GM12878 (cell line): Measurements from ENCODE around the gene CYSTM1.

Source experiments
- DPF2 ChIP-seq: fragments of 450-650 bp; IDR thresholded peaks from 2 replicates; pipeline ENCODE4 v1.6.1; 2017; ENCODE audit warnings: mild to moderate bottlenecking
- MTA2 ChIP-seq: fragments of 450-650 bp; IDR thresholded peaks from 2 replicates; pipeline ENCODE4 v1.6.1; 2016; ENCODE audit warnings: low read depth, mild to moderate bottlenecking, moderate library complexity
- MYC ChIP-seq: IDR thresholded peaks from 2 replicates; pipeline ENCODE4 v1.6.1; 2011; ENCODE audit warnings: mild to moderate bottlenecking, low read length, moderate library complexity, inconsistent platforms; ENCODE audit not compliant: insufficient read depth, insufficient replicate concordance, insufficient read length, severe bottlenecking
- NBN ChIP-seq: fragments of 450-650 bp; IDR thresholded peaks from 2 replicates; pipeline ENCODE4 v1.6.1; 2016
- NFIC ChIP-seq: IDR thresholded peaks from 2 replicates; pipeline ENCODE4 v1.6.1; 2012; ENCODE audit warnings: low read depth, mild to moderate bottlenecking, inconsistent platforms, low read length, moderate library complexity
- NR2C2 ChIP-seq: IDR thresholded peaks from 2 replicates; pipeline ENCODE4 v1.6.1; 2011; ENCODE audit warnings: borderline replicate concordance, low read depth; ENCODE audit not compliant: control insufficient read depth, insufficient read length
- POLR2A ChIP-seq: IDR thresholded peaks from 2 replicates; pipeline ENCODE4 v1.6.1; 2011; ENCODE audit warnings: low read depth, mild to moderate bottlenecking, low read length
- POLR2AphosphoS5 ChIP-seq: IDR thresholded peaks from 2 replicates; pipeline ENCODE4 v1.6.1; 2011; ENCODE audit warnings: mild to moderate bottlenecking, low read length, inconsistent platforms
- SREBF2 ChIP-seq: IDR thresholded peaks from 2 replicates; pipeline ENCODE4 v1.6.1; 2012; ENCODE audit warnings: mild to moderate bottlenecking, low read length
- ZNF24 ChIP-seq: fragments of 450-650 bp; IDR thresholded peaks from 2 replicates; pipeline ENCODE4 v1.6.1; 2017; ENCODE audit warnings: antibody characterized with exemption, mild to moderate bottlenecking
- TF ChIP-seq, protein P1 (sequence below), 3 experiments: IDR thresholded peaks in 2 of 3; conservative IDR thresholded peaks in 1 of 3; 2 replicates each; pipeline ENCODE4 v1.5.1; 2011; ENCODE audit warnings: low read depth in 3 of 3, low read length in 3 of 3, mild to moderate bottlenecking in 3 of 3, control low read depth in 2 of 3, moderate library complexity in 2 of 3, inconsistent platforms in 1 of 3, mixed read lengths in 1 of 3; ENCODE audit not compliant: control insufficient read depth in 2 of 3, insufficient read depth in 1 of 3; ENCODE audit errors: extremely low read depth in 1 of 3
- TF ChIP-seq, protein P2 (sequence below): IDR thresholded peaks from 2 replicates; pipeline ENCODE4 v1.6.1; 2012; ENCODE audit warnings: mild to moderate bottlenecking, low read depth, low read length
- TF ChIP-seq, protein P3 (sequence below): IDR thresholded peaks from 2 replicates; pipeline ENCODE4 v1.6.1; 2012; ENCODE audit warnings: low read depth, low read length, improper control_type of control experiment

DNA sequence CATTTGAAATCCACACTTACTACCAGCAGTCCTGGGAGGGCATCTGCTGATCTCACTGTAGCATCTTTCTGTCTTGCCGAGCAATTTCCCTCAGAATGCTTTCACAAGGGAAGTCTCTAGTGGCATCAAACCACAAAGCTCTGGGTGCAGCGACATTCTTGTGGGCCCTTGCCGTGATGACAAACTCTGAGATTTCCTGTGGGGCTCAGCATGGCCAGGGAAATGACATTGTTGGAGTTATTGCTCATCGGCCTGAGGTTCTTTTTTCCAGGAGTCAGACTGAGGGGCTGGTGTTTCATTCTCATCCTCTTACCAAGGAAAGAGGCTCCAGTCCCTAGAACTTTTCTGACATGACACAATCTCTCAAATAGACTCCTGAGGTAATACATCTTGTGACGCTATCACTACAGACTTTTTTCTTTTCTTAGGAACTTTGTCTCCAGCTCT, 76.6 kb downstream of the CYSTM1 start:
- TF ChIP-seq, protein P1, sequence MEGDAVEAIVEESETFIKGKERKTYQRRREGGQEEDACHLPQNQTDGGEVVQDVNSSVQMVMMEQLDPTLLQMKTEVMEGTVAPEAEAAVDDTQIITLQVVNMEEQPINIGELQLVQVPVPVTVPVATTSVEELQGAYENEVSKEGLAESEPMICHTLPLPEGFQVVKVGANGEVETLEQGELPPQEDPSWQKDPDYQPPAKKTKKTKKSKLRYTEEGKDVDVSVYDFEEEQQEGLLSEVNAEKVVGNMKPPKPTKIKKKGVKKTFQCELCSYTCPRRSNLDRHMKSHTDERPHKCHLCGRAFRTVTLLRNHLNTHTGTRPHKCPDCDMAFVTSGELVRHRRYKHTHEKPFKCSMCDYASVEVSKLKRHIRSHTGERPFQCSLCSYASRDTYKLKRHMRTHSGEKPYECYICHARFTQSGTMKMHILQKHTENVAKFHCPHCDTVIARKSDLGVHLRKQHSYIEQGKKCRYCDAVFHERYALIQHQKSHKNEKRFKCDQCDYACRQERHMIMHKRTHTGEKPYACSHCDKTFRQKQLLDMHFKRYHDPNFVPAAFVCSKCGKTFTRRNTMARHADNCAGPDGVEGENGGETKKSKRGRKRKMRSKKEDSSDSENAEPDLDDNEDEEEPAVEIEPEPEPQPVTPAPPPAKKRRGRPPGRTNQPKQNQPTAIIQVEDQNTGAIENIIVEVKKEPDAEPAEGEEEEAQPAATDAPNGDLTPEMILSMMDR (IDR thresholded peaks at IDR 0.05 in 2 of 3, conservative IDR thresholded peaks at IDR 0.05 in 1 of 3; ENCODE audit: control insufficient read depth in 2 of 3, extremely low read depth in 1 of 3, insufficient read depth in 1 of 3, low read depth in 3 of 3, low read length in 3 of 3) = no peak
- TF ChIP-seq DPF2 = no peak
- no peak for TF ChIP-seq MTA2
- TF ChIP-seq, protein P2, sequence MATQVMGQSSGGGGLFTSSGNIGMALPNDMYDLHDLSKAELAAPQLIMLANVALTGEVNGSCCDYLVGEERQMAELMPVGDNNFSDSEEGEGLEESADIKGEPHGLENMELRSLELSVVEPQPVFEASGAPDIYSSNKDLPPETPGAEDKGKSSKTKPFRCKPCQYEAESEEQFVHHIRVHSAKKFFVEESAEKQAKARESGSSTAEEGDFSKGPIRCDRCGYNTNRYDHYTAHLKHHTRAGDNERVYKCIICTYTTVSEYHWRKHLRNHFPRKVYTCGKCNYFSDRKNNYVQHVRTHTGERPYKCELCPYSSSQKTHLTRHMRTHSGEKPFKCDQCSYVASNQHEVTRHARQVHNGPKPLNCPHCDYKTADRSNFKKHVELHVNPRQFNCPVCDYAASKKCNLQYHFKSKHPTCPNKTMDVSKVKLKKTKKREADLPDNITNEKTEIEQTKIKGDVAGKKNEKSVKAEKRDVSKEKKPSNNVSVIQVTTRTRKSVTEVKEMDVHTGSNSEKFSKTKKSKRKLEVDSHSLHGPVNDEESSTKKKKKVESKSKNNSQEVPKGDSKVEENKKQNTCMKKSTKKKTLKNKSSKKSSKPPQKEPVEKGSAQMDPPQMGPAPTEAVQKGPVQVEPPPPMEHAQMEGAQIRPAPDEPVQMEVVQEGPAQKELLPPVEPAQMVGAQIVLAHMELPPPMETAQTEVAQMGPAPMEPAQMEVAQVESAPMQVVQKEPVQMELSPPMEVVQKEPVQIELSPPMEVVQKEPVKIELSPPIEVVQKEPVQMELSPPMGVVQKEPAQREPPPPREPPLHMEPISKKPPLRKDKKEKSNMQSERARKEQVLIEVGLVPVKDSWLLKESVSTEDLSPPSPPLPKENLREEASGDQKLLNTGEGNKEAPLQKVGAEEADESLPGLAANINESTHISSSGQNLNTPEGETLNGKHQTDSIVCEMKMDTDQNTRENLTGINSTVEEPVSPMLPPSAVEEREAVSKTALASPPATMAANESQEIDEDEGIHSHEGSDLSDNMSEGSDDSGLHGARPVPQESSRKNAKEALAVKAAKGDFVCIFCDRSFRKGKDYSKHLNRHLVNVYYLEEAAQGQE = no peak
- TF ChIP-seq NFIC = no peak
- no peak for TF ChIP-seq NBN
- TF ChIP-seq POLR2AphosphoS5 = no peak
- TF ChIP-seq, protein P3, sequence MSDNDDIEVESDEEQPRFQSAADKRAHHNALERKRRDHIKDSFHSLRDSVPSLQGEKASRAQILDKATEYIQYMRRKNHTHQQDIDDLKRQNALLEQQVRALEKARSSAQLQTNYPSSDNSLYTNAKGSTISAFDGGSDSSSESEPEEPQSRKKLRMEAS = no peak
- no peak for TF ChIP-seq POLR2A
- no peak for TF ChIP-seq MYC
- TF ChIP-seq ZNF24 = no peak
- TF ChIP-seq SREBF2 = no peak
- TF ChIP-seq NR2C2 = no peak
